OCI-LY3 (cell line): ENCODE measurements around the gene NOTCH2NLA.
"Not testable (repeated sequence)": the region's sequence is repeated elsewhere in the genome, so short reads cannot be mapped to it uniquely, and the experiment has no call there.

Experiments used
- CTCF ChIP-seq: fragments of 200-600, 300-600 bp; sonication (generic); IDR thresholded peaks from 2 replicates; pipeline ENCODE4 v1.5.1; 2014; ENCODE audit warnings: antibody characterized with exemption, low read length, low read depth
- EZH2phosphoT487 ChIP-seq: fragments of 200-600 bp; shearing (Covaris generic); IDR thresholded peaks from 2 replicates; pipeline ENCODE4 v1.6.1; 2018; ENCODE audit warnings: antibody characterized with exemption, mixed run types, low read depth

DNA sequence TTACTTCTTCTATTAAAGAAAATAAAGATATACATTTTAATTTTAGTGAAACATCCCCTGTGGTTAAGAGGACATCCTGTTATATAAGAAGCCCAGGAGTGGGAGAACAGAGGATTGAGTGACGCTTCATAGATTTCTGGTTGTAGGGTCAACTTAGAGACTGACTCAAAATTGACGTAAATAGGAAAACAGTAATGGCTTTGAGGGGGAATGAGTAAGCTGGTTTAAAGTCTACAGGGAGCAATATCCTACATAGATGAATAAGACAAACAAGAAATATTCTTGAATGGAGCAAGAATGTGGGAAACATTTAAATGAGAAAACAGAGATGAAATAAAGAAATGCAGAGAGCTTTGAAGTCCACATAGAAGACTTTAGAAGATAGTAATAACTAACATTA, 48.3 kb upstream of the NOTCH2NLA start:
- not testable (repeated sequence) for TF ChIP-seq CTCF, EZH2phosphoT487
